ENCODE results near the gene CRACR2A. TPM values are rescaled to one million over a fixed set of nuclear protein-coding genes. Genes with fewer than 3 reads are reported as not detected.

Gene CRACR2A
- total and polyA plus RNA-seq, 2 of the 13 experiments (the other 11 are each of a cell fraction or from before 2014, with no cell fraction given): 0.09 to 0.20 TPM

- H3K4me1 ChIP-seq (ENCODE audit: insufficient read depth, low read length): no peaks in the 10 kb centered on the region
- TF ChIP-seq HIC2 (CRISPR knock-in tag; IDR thresholded peaks at IDR 0.05; ENCODE audit: low read depth) (no peak), ZBTB38 (CRISPR knock-in tag; IDR thresholded peaks at IDR 0.05) (no peak), ARHGAP35 (CRISPR knock-in tag; IDR thresholded peaks at IDR 0.05; ENCODE audit: borderline replicate concordance) (no peak), BRCA1 (CRISPR knock-in tag; IDR thresholded peaks at IDR 0.05) (no peak), ZFP82 (CRISPR knock-in tag; IDR thresholded peaks at IDR 0.05; ENCODE audit: borderline replicate concordance) (no peak), KLF6 (CRISPR knock-in tag; IDR thresholded peaks at IDR 0.05) (no peak), MEF2D (CRISPR knock-in tag; IDR thresholded peaks at IDR 0.05) (no peak), RAD51 (IDR thresholded peaks at IDR 0.05; ENCODE audit: borderline replicate concordance) (no peak), KLF9 (CRISPR knock-in tag; IDR thresholded peaks at IDR 0.05; ENCODE audit: low read depth) (no peak)
- TF ChIP-seq, protein P1, sequence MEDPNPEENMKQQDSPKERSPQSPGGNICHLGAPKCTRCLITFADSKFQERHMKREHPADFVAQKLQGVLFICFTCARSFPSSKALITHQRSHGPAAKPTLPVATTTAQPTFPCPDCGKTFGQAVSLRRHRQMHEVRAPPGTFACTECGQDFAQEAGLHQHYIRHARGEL (CRISPR knock-in tag; IDR thresholded peaks at IDR 0.05): no peak
- no peak overlapping the region for H2AFZ ChIP-seq (ENCODE audit: low read length)
- H3K27me3 ChIP-seq (ENCODE audit: control insufficient read depth in 1 of 2, insufficient read depth in 2 of 2, low read length in 2 of 2): peaks cover 0 to 5% of the 10 kb centered on the region in 2 experiments; a peak in 2 of 5 replicates
- ChIA-PET CTCF (ENCODE audit: low intra/inter-chr PET ratio, low total read pairs) (no interaction called here), POLR2A (no interaction called here)
- no peak overlapping the region for H3K27ac ChIP-seq (ENCODE audit: extremely low read length, insufficient read depth, low read length)
- H3K4me2 ChIP-seq (ENCODE audit: low read depth, low read length): no peak overlapping the region
- intact Hi-C loops (cut with micrococcal nuclease; ENCODE audit: unreplicated experiment): no loop called here
- no peak overlapping the region for H3K4me3 ChIP-seq (replicated peaks in 1 of 3; ENCODE audit: insufficient read depth in 1 of 3, low read depth in 2 of 3, low read length in 3 of 3)
- WGBS (ENCODE audit: low lambda C conversion rate): 14% methylated on average over 1 of the region's 4 CpGs
- no peak for DNase-seq (ENCODE audit: low spot score)
- no peak for ATAC-seq
- no peak for FAIRE-seq
- H3K9me3 ChIP-seq (ENCODE audit: low read length): no peaks in the 10 kb centered on the region
- no peaks in the 10 kb centered on the region for H3K79me2 ChIP-seq (ENCODE audit: insufficient read depth, low read length)
- no peaks in the 10 kb centered on the region for H3K36me3 ChIP-seq (replicated peaks in 1 of 2; ENCODE audit: control insufficient read depth in 1 of 2, insufficient read depth in 2 of 2, low read length in 2 of 2)
- in situ Hi-C loops (cut with HindIII; ENCODE audit: extremely low pct_ligation_motif_present, low pct_unique_long_range_greater_than_20kb): no loop called here
- H3K9ac ChIP-seq (ENCODE audit: insufficient read depth, low read depth, low read length): no peak overlapping the region
- BruUV-seq (replicated peaks): no TSS peak
- no peaks in the 10 kb centered on the region for H4K20me1 ChIP-seq (ENCODE audit: insufficient read depth, low read length)
These were observed 20.0 kb downstream of the CRACR2A start for GRCh38 chr12:3732901-3733300.

All from HepG2 (cell line).